AG10803 (cell line): ENCODE measurements around the gene ZNF512.
"Not testable (repeated sequence)": the region's sequence is repeated elsewhere in the genome, so short reads cannot be mapped to it uniquely, and the experiment has no call there.

Experiments used
- DNase-seq: peaks from one replicate; pipeline ENCODE4 v3.0.0; 2010; ENCODE audit warnings: low read depth
- H3K4me3 ChIP-seq: 2 replicates; pipeline ENCODE4 v1.5.1; 2011; ENCODE audit warnings: mild to moderate bottlenecking, low read length, control low read depth
- CTCF ChIP-seq: conservative IDR thresholded peaks from 2 replicates; pipeline ENCODE4 v1.5.1; 2011; ENCODE audit warnings: mild to moderate bottlenecking, low read length, control low read depth, inconsistent platforms

ZNF512 gene

DNA sequence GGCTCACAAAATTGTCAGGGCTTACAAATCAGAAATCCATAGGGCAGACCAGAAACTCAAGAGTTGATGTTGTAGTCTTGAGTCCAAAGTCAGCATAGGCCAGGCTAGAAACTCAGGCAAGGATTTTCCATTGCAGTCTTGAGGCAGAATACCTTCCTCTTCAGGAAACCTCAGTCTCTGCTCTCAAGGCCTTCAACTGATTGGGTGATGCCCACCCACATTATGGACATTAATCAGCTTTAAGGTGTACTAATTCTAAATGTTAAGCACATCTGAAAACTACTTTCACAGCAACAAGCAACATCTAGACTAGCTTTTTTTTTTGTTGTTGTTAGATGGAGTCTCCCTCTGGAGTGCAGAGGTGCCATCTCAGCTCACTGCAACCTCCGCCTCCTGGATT is 31.3 kb upstream of the ZNF512 start:
- DNase-seq, result no peak
- TF ChIP-seq CTCF, result no peak

GRCh38 chr2:27552941-27553340 is 29.9 kb upstream of the ZNF512 start:
- no peak for DNase-seq
- TF ChIP-seq CTCF, result no peak
- H3K4me3 ChIP-seq, result no peak overlapping the region

More for the DNA sequence above, 31.3 kb upstream of the ZNF512 start:
- no peak overlapping the region for H3K4me3 ChIP-seq

DNA sequence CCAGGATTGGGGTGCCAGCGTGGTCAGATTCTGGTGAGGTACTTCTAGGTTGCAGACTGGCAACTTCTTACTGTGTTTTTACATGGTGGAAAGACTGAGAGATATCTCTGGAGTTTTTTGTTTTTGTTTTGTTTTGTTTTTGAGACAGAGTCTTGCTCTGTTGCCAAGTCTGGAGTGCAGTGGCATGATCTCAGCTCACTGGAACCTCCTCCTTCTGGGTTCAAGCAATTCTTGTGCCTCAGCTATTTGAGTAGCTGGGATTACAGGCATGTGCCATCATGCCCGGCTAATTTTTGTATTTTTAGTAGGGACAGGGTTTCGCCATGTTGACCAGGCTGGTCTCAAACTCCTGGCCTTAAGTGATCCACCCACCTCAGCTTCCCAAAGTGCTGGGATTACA is 28.4 kb upstream of the ZNF512 start:
- H3K4me3 ChIP-seq, result not testable (repeated sequence)
- DNase-seq, result peak; percentile 5

DNA sequence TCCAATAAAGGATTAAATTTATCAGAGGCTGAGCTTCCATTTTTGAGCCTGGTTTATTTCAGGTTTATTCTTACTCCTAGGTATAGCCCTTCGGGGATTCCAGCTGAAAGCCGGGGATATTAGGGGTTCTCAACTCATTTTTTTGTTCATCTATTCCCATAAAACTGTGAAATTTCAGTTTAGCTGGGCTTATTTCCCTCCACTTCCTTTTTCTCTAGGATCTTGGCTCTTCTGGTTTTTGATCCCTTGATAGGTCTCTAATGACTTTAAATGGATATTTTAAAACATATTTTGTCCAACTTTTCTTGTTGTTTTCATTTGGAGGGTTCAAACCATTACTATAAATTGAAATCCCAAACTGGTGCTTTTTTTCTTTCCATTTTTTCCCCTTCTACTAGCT is 23.6 kb upstream of the ZNF512 start:
- no peak for TF ChIP-seq CTCF
- DNase-seq, result no peak
- H3K4me3 ChIP-seq, result no peak overlapping the region

GRCh38 chr2:27561060-27561459 is 21.8 kb upstream of the ZNF512 start:
- DNase-seq, result no peak
- TF ChIP-seq CTCF, result no peak
- H3K4me3 ChIP-seq, result no peak overlapping the region

DNA sequence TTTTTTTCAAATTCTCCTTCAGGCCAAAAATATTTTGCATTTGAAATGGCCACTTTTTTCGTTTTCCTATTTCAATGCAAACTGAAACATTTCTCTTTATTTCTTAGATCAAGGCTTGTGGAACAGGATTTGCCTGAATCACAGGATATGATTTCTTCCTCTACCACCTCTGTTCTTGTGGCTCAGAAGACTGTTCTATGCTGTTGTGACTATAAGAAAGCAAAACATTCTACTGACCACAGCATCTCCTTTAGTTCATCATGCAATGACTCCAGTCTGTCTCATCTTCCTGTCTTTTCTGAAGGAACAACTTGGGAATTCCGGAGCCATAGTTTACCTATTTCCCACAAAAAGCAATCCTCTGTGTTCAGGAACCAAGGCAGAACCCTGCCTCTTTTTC is 16.2 kb upstream of the ZNF512 start:
- no peak overlapping the region for H3K4me3 ChIP-seq
- DNase-seq, result peak; percentile 49
- TF ChIP-seq CTCF, result no peak

DNA sequence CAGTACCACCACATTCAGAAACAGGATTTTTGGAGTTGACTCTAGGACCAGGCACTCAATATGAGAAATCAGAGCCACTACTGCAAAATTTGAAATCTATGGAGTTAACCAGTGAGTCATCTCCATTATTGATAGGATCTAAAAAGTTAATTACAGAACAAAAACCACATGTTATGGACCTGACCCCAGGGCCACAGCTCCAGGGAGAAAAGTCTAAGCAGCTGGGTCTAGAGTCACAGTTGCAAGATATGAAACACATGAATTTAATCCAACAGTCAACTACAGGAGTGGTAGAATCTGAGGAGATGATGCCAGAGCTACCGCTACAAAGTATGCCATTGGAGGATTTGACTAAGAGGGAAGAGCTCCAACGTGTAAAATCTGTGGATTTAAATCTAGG is 13.4 kb upstream of the ZNF512 start:
- no peak overlapping the region for H3K4me3 ChIP-seq
- TF ChIP-seq CTCF, result no peak
- no peak for DNase-seq

- no peak for TF ChIP-seq CTCF
- DNase-seq, result no peak
- H3K4me3 ChIP-seq, result no peak overlapping the region
Observed at GRCh38 chr2:27571197-27571596, 11.6 kb upstream of the ZNF512 start.
